DND-41 (cell line): Measurements from ENCODE around the gene TRIM72.
A peak's percentile ranks its signal among the peaks of the same experiment; 100 is the strongest.

Experiments
- ATAC-seq: fragments of 200-7000 bp; cut with Tn5 transposase; 3 replicates; pipeline ENCODE4 v1.9.1; 2021; ENCODE audit warnings: low read depth; ENCODE audit not compliant: insufficient read depth
- DNase-seq: peaks from one replicate; pipeline ENCODE4 v3.0.0-alpha.2; 2020
- H2AFZ ChIP-seq: 2 replicates; pipeline ENCODE4 v1.6.0; 2012; ENCODE audit warnings: low read depth, low read length
- H3K27ac ChIP-seq: 2 replicates; pipeline ENCODE4 v1.5.1; 2012; ENCODE audit warnings: low read length, inconsistent platforms
- H3K27me3 ChIP-seq: fragments of 200-600 bp; sonication (generic); 2 replicates; pipeline ENCODE4 v1.6.0; 2012; ENCODE audit warnings: low read length, mild to moderate bottlenecking, inconsistent platforms; ENCODE audit not compliant: insufficient read depth, poor library complexity
- H3K36me3 ChIP-seq: 2 replicates; pipeline ENCODE4 v1.5.1; 2012; ENCODE audit warnings: low read length, inconsistent platforms; ENCODE audit not compliant: insufficient read depth
- H3K4me1 ChIP-seq: 2 replicates; pipeline ENCODE4 v1.5.1; 2012; ENCODE audit warnings: mild to moderate bottlenecking, low read length; ENCODE audit not compliant: insufficient read depth
- H3K4me2 ChIP-seq: 2 replicates; pipeline ENCODE4 v1.6.0; 2012; ENCODE audit warnings: mild to moderate bottlenecking, moderate library complexity, low read length, inconsistent platforms; ENCODE audit not compliant: insufficient read depth
- H3K4me3 ChIP-seq, 2 experiments: fragments of 200-600 bp in 1 of 2; shearing (Covaris generic) in 1 of 2; 2 replicates each; pipeline ENCODE4 v1.5.1; 2012 to 2016; ENCODE audit warnings: inconsistent platforms in 2 of 2, low read length in 2 of 2, mild to moderate bottlenecking in 2 of 2, low read depth in 1 of 2, moderate library complexity in 1 of 2
- H3K79me2 ChIP-seq: 2 replicates; pipeline ENCODE4 v1.6.0; 2012; ENCODE audit warnings: low read length, inconsistent platforms; ENCODE audit not compliant: insufficient read depth
- H3K9ac ChIP-seq: 2 replicates; pipeline ENCODE4 v1.6.0; 2012; ENCODE audit warnings: low read depth, mild to moderate bottlenecking, inconsistent platforms, low read length, moderate library complexity
- H3K9me3 ChIP-seq: 2 replicates; pipeline ENCODE4 v1.5.1; 2012; ENCODE audit warnings: low read length, moderate library complexity, mild to moderate bottlenecking, inconsistent platforms; ENCODE audit not compliant: insufficient read depth, severe bottlenecking
- H4K20me1 ChIP-seq: 2 replicates; pipeline ENCODE4 v1.6.0; 2012; ENCODE audit warnings: low read length; ENCODE audit not compliant: insufficient read depth
- CTCF ChIP-seq: IDR thresholded peaks from 2 replicates; pipeline ENCODE4 v1.5.1; 2012; ENCODE audit warnings: borderline replicate concordance, low read length, moderate library complexity, mild to moderate bottlenecking; ENCODE audit not compliant: poor library complexity, severe bottlenecking; ENCODE audit errors: extremely low read depth
- EZH2 ChIP-seq: IDR thresholded peaks from 3 replicates; pipeline ENCODE4 v1.6.1; 2012; ENCODE audit warnings: borderline replicate concordance, low read depth, mild to moderate bottlenecking, moderate library complexity, low read length, inconsistent platforms; ENCODE audit not compliant: severe bottlenecking

The TRIM72 gene

GRCh38 chr16:31177136-31177535 is 36.8 kb upstream of the TRIM72 start:
- Histone ChIP-seq H3K9ac (no peak overlapping the region; the same call in 1 of the 2 replicates), H3K4me1 (peaks cover 46% of the 10 kb centered on the region), H2AFZ (peak overlapping the region; percentile 17; the same call in 1 of the 2 replicates), H3K27ac (peak overlapping the region; percentile 41), H3K27me3 (no peaks in the 10 kb centered on the region), H4K20me1 (peaks cover 21% of the 10 kb centered on the region), H3K79me2 (peaks cover 39% of the 10 kb centered on the region), H3K36me3 (peaks cover 14% of the 10 kb centered on the region), H3K9me3 (no peaks in the 10 kb centered on the region), H3K4me3 (peak overlapping the region in 1 of 2 experiments; percentile 5; a peak in 1 of 4 replicates), H3K4me2 (peak overlapping the region; percentile 98)
- DNase-seq: peak; percentile 81
- ATAC-seq: peak; percentile 66
- no peak for TF ChIP-seq EZH2
- TF ChIP-seq CTCF: no peak

GRCh38 chr16:31179219-31179746 is 34.6 kb upstream of the TRIM72 start:
- H3K27ac ChIP-seq: peak overlapping the region; percentile 97
- H3K79me2 ChIP-seq: peaks cover 61% of the 10 kb centered on the region
- ATAC-seq: no peak
- peaks cover 36% of the 10 kb centered on the region for H3K36me3 ChIP-seq
- TF ChIP-seq EZH2: no peak
- TF ChIP-seq CTCF: no peak
- H4K20me1 ChIP-seq: peaks cover 42% of the 10 kb centered on the region
- H3K9me3 ChIP-seq: no peaks in the 10 kb centered on the region
- H3K4me2 ChIP-seq: peak overlapping the region; percentile 98
- H2AFZ ChIP-seq: peak overlapping the region; percentile 86
- H3K27me3 ChIP-seq: no peaks in the 10 kb centered on the region
- H3K4me3 ChIP-seq: peak overlapping the region; percentile 80 to 87
- H3K4me1 ChIP-seq: peaks cover 67% of the 10 kb centered on the region
- H3K9ac ChIP-seq: peak overlapping the region; percentile 91
- no peak for DNase-seq

GRCh38 chr16:31179747-31180459 is 34.0 kb upstream of the TRIM72 start, which contains the start of gene FUS:
Gene FUS, plus strand, starts transcription at chr16:31180139. Its CDS starts 76 bp downstream, at chr16:31180215.
- peak within 1 kb of the TSS; percentile 97 for H3K27ac ChIP-seq
- H2AFZ ChIP-seq: peak within 1 kb of the TSS; percentile 86
- no peaks in the 10 kb centered on the region for H3K9me3 ChIP-seq
- H3K27me3 ChIP-seq: no peaks in the 10 kb centered on the region
- peaks cover 42% of the 10 kb centered on the region for H3K36me3 ChIP-seq
- ATAC-seq (peak; percentile 47), DNase-seq (peak; percentile 88)
- H3K4me3 ChIP-seq: peak within 1 kb of the TSS; percentile 80 to 87
- peak within 1 kb of the TSS; percentile 91 for H3K9ac ChIP-seq
- H4K20me1 ChIP-seq: peaks cover 48% of the 10 kb centered on the region
- H3K4me1 ChIP-seq: peaks cover 69% of the 10 kb centered on the region
- no peak for TF ChIP-seq EZH2
- TF ChIP-seq CTCF: no peak
- H3K79me2 ChIP-seq: peaks cover 66% of the 10 kb centered on the region
- H3K4me2 ChIP-seq: peak within 1 kb of the TSS; percentile 98
